Neural cell (in vitro differentiated cells): ENCODE results near the gene MAS1.

ENCODE experiments used
- CTCF ChIP-seq: fragments of 450-650 bp; IDR thresholded peaks from 2 replicates; pipeline ENCODE4 v1.5.1; 2014; ENCODE audit warnings: antibody characterized with exemption, mild to moderate bottlenecking, moderate library complexity; ENCODE audit not compliant: poor library complexity, severe bottlenecking
- EP300 ChIP-seq: fragments of 450-650 bp; conservative IDR thresholded peaks from 2 replicates; pipeline ENCODE4 v1.6.1; 2014; ENCODE audit warnings: antibody characterized with exemption, mild to moderate bottlenecking, moderate library complexity; ENCODE audit not compliant: poor library complexity, severe bottlenecking
- EZH2 ChIP-seq: fragments of 200-600, 300-800 bp; shearing (Covaris generic), sonication (generic); IDR thresholded peaks from 2 replicates; pipeline ENCODE4 v1.6.1; 2014; ENCODE audit warnings: antibody characterized with exemption, low read length, borderline replicate concordance, mild to moderate bottlenecking; ENCODE audit not compliant: insufficient read depth, poor library complexity, severe bottlenecking
- POLR2AphosphoS5 ChIP-seq: IDR thresholded peaks from 2 replicates; pipeline ENCODE4 v1.6.1; 2012
- SMC3 ChIP-seq: fragments of 450-650 bp; conservative IDR thresholded peaks from 2 replicates; pipeline ENCODE4 v1.6.1; 2014; ENCODE audit warnings: antibody characterized with exemption, mild to moderate bottlenecking, moderate library complexity; ENCODE audit not compliant: poor library complexity

GRCh38 chr6:159893064-159893463, 2.3 kb downstream of the MAS1 start:
- TF ChIP-seq CTCF = no peak
- TF ChIP-seq EZH2 = no peak
- no peak for TF ChIP-seq SMC3
- TF ChIP-seq EP300 = no peak
- no peak for TF ChIP-seq POLR2AphosphoS5
